T-helper 2 cell treated with Interferon-gamma antibody and Interleukin-4, amounts not matched to agents 5 μg/mL and 100 μg/mL, for 36 hours (primary cell): Measurements from ENCODE around the gene NUP214.
A peak's percentile ranks its signal among the peaks of the same experiment; 100 is the strongest.
"Not testable (repeated sequence)": the region's sequence is repeated elsewhere in the genome, so short reads cannot be mapped to it uniquely, and the experiment has no call there.

ENCODE experiments used
- DNase-seq: peaks from one replicate; pipeline ENCODE4 v3.0.0; 2021; ENCODE audit warnings: low spot score
- H3K27ac Mint-ChIP-seq: one replicate; pipeline ENCODE4 v1.8.0; 2021; ENCODE audit warnings: mild to moderate bottlenecking, mixed read lengths
- H3K27me3 Mint-ChIP-seq: one replicate; pipeline ENCODE4 v1.8.0; 2021; ENCODE audit warnings: low read depth, mixed read lengths
- H3K36me3 Mint-ChIP-seq: one replicate; pipeline ENCODE4 v1.8.0; 2021; ENCODE audit warnings: low read depth, mixed read lengths
- H3K4me1 Mint-ChIP-seq: one replicate; pipeline ENCODE4 v1.8.0; 2021; ENCODE audit warnings: low read depth, mixed read lengths
- H3K4me3 Mint-ChIP-seq: one replicate; pipeline ENCODE4 v1.8.0; 2022; ENCODE audit warnings: mild to moderate bottlenecking, moderate library complexity, mixed read lengths
- H3K9me3 Mint-ChIP-seq: one replicate; pipeline ENCODE4 v1.8.0; 2021; ENCODE audit warnings: mixed read lengths

NUP214 gene

GRCh38 chr9:131174681-131175239 is 49.4 kb downstream of the NUP214 start:
- Mint-ChIP-seq H3K27ac (no peak overlapping the region), H3K27me3 (no peaks in the 10 kb centered on the region), H3K4me1 (peaks cover 12% of the 10 kb centered on the region), H3K4me3 (no peak overlapping the region), H3K9me3 (no peaks in the 10 kb centered on the region), H3K36me3 (peaks cover 61% of the 10 kb centered on the region)
- no peak for DNase-seq

DNA sequence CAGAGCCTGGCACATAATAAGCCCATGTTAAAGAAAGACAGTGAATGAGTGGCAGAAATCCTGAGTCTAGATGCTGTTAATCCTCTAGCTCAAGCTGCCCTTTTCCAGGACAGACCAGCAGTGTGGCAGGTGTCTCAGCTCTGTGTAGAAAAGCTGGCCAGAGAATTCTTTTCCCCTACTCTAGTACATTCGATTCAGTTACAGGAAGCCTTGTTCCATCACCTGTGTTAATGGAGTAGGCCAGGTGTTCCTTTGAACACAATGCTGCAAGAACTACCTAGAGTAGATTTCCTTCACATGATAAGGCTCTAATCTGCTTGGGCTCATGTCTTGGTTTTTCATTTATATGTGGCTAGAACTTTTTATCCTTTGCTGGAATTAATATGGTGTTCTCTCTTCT is 52.5 kb downstream of the NUP214 start:
- no peaks in the 10 kb centered on the region for H3K27me3 Mint-ChIP-seq
- peaks cover 68% of the 10 kb centered on the region for H3K36me3 Mint-ChIP-seq
- DNase-seq, result no peak
- H3K27ac Mint-ChIP-seq, result peak overlapping the region; percentile 31
- peaks cover 10% of the 10 kb centered on the region for H3K4me1 Mint-ChIP-seq
- no peaks in the 10 kb centered on the region for H3K9me3 Mint-ChIP-seq
- H3K4me3 Mint-ChIP-seq, result no peak overlapping the region

GRCh38 chr9:131178382-131178781 is 53.0 kb downstream of the NUP214 start:
- Mint-ChIP-seq H3K27me3 (no peaks in the 10 kb centered on the region), H3K36me3 (peaks cover 66% of the 10 kb centered on the region), H3K4me3 (no peak overlapping the region), H3K9me3 (no peaks in the 10 kb centered on the region), H3K4me1 (peaks cover 10% of the 10 kb centered on the region), H3K27ac (peak overlapping the region; percentile 31)
- DNase-seq, result peak; percentile 65

GRCh38 chr9:131178926-131179325 is 53.5 kb downstream of the NUP214 start:
- DNase-seq, result no peak
- no peak overlapping the region for H3K27ac Mint-ChIP-seq
- H3K36me3 Mint-ChIP-seq, result peaks cover 63% of the 10 kb centered on the region
- H3K27me3 Mint-ChIP-seq, result no peaks in the 10 kb centered on the region
- no peak overlapping the region for H3K4me3 Mint-ChIP-seq
- H3K4me1 Mint-ChIP-seq, result peaks cover 10% of the 10 kb centered on the region
- H3K9me3 Mint-ChIP-seq, result no peaks in the 10 kb centered on the region

DNA sequence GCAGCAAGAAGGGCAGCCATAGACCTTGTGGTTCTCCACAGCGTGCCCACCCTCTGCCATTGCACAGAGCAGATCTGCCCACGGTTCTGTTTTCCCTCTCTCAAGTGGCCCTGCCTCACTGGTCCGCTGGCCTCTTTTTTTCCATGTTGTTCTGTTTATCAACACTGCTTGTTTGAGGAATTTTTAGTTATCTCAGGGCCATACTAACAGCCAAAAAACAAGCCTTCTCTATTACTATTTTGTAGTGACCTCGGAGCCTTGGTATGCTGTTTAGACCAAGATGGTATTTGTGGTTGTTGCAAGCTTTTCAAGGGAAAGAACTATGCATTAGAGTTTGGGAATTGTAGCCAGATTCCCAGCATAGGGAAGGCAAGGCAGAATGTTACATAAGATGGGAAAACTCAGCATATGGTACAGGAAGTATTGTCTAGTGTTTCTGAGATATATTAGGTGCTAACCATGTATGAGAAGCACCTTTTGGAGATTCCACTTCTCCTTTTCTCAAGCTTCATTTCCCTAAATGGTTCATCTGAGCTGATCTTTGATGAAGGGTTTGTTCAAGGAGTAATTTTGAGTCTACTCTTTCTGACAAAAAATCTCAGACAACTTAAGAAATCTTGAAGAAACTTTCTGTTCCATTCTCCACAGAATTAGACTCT is 54.3 kb downstream of the NUP214 start:
- H3K9me3 Mint-ChIP-seq, result no peaks in the 10 kb centered on the region
- no peaks in the 10 kb centered on the region for H3K27me3 Mint-ChIP-seq
- peaks cover 10% of the 10 kb centered on the region for H3K4me1 Mint-ChIP-seq
- DNase-seq, result no peak
- peaks cover 59% of the 10 kb centered on the region for H3K36me3 Mint-ChIP-seq
- H3K4me3 Mint-ChIP-seq, result no peak overlapping the region
- no peak overlapping the region for H3K27ac Mint-ChIP-seq

DNA sequence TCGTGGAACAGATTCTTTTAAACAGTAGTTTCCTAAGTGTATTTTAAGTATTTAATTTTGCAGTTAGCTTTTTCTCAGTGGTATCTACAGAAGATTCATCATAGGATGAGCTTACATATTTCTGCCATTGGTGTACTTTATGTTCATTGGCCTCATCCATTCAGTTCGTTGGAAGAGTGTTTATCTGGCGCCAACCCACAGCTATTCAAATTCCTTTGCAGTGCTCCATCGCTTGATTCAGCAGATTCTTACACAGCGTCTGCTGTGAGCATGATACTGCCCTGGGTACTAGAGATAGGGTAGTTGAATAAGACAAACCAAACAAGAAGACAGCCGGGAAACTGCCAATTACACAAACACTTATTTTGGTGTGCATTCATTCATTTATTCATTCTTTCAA is 55.1 kb downstream of the NUP214 start:
- no peak for DNase-seq
- Mint-ChIP-seq H3K27ac (no peak overlapping the region), H3K4me1 (peaks cover 10% of the 10 kb centered on the region), H3K4me3 (no peak overlapping the region), H3K36me3 (peaks cover 52% of the 10 kb centered on the region), H3K27me3 (no peaks in the 10 kb centered on the region), H3K9me3 (no peaks in the 10 kb centered on the region)

DNA sequence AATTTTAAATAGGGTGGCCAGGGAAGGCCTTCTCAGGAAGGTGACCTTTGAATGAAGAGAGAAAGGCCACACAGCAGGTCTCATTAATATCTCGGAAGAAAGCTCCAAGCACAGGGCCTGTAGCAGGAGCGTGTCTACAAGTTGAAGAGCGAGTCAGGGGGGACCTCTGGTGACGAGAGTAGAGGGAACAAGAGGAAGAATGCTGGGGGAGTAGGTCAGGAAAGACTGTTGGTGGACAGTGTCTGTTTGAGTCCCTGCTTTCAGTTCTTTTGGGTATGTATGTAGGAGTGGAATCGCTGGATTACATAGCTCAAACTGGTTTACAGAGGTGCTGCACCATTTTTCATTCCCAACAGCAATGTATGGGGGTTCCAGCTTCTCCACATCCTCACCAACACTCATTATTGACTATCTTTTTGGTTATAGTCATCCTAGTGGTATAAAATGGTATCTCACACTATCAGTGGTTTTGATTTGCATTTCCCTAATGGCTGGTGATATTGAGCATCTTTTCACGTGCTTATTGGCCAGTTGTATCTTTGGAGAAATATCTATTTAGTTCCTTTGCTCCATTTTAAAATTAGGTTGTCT is 55.8 kb downstream of the NUP214 start:
- Mint-ChIP-seq H3K27ac (no peak overlapping the region), H3K9me3 (no peaks in the 10 kb centered on the region), H3K27me3 (no peaks in the 10 kb centered on the region), H3K4me1 (peaks cover 10% of the 10 kb centered on the region), H3K4me3 (no peak overlapping the region), H3K36me3 (peaks cover 52% of the 10 kb centered on the region)
- DNase-seq, result no peak

GRCh38 chr9:131185924-131186323 is 60.5 kb downstream of the NUP214 start:
- no peaks in the 10 kb centered on the region for H3K27me3 Mint-ChIP-seq
- peaks cover 52% of the 10 kb centered on the region for H3K36me3 Mint-ChIP-seq
- H3K9me3 Mint-ChIP-seq, result no peaks in the 10 kb centered on the region
- no peak overlapping the region for H3K27ac Mint-ChIP-seq
- H3K4me3 Mint-ChIP-seq, result no peak overlapping the region
- no peak for DNase-seq
- H3K4me1 Mint-ChIP-seq, result peaks cover 5% of the 10 kb centered on the region

DNA sequence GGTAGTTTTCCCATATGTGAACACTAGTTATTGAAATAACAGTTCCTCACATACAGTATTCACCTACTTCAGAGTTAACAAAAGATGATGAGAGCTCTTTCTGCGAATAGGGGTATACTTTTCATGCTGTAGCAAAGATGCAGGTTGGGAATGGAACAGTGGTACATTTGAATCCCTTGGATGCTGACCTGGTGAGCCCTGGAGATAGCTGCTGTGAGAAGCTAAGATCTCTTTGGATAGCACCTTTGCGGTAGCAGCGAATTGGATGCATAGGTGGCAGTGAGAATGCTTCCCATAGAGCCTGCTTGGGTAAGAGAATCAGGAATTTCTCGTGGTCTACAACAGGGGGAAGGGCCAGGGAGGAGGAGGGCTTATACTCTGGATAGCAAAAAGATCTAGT is 61.2 kb downstream of the NUP214 start:
- H3K4me1 Mint-ChIP-seq, result peaks cover 5% of the 10 kb centered on the region
- no peak overlapping the region for H3K4me3 Mint-ChIP-seq
- peaks cover 48% of the 10 kb centered on the region for H3K36me3 Mint-ChIP-seq
- no peak overlapping the region for H3K27ac Mint-ChIP-seq
- no peaks in the 10 kb centered on the region for H3K27me3 Mint-ChIP-seq
- no peaks in the 10 kb centered on the region for H3K9me3 Mint-ChIP-seq
- no peak for DNase-seq

DNA sequence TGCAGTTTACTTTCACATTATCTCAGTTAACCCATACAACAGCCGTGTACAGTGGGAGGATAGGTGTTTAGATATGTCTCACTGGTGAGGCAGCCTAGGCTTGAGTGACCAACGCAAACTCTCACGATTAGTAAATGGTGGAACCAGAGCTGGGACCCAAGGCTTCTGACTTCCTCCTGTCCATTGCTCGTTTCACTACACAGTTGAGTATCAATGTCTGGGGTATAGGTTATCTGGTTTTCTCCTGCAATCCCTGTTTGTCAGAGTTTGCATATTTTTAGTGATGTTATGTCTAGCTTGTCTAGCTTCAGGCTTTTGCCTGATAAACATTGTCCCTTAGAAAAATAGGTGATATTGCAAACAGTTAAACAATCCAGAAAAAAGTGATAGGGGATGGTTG is 62.6 kb downstream of the NUP214 start:
- Mint-ChIP-seq H3K27me3 (no peaks in the 10 kb centered on the region), H3K4me3 (no peak overlapping the region), H3K9me3 (no peaks in the 10 kb centered on the region), H3K4me1 (peaks cover 7% of the 10 kb centered on the region), H3K36me3 (peaks cover 43% of the 10 kb centered on the region), H3K27ac (no peak overlapping the region)
- DNase-seq, result no peak

- DNase-seq, result no peak
- Mint-ChIP-seq H3K9me3 (no peaks in the 10 kb centered on the region), H3K4me3 (no peak overlapping the region), H3K27me3 (no peaks in the 10 kb centered on the region), H3K4me1 (peaks cover 7% of the 10 kb centered on the region), H3K27ac (no peak overlapping the region), H3K36me3 (peaks cover 48% of the 10 kb centered on the region)
These were observed 63.6 kb downstream of the NUP214 start for GRCh38 chr9:131188976-131189375.

GRCh38 chr9:131190191-131190590 is 64.8 kb downstream of the NUP214 start:
- Mint-ChIP-seq H3K4me3 (no peak overlapping the region), H3K27me3 (no peaks in the 10 kb centered on the region), H3K4me1 (peaks cover 7% of the 10 kb centered on the region), H3K9me3 (no peaks in the 10 kb centered on the region), H3K27ac (no peak overlapping the region), H3K36me3 (peaks cover 57% of the 10 kb centered on the region)
- DNase-seq, result no peak

- DNase-seq, H3K27ac Mint-ChIP-seq: not testable (repeated sequence)
- H3K36me3 Mint-ChIP-seq, result peaks cover 58% of the 10 kb centered on the region
These were observed 65.6 kb downstream of the NUP214 start for GRCh38 chr9:131191032-131191431.

DNA sequence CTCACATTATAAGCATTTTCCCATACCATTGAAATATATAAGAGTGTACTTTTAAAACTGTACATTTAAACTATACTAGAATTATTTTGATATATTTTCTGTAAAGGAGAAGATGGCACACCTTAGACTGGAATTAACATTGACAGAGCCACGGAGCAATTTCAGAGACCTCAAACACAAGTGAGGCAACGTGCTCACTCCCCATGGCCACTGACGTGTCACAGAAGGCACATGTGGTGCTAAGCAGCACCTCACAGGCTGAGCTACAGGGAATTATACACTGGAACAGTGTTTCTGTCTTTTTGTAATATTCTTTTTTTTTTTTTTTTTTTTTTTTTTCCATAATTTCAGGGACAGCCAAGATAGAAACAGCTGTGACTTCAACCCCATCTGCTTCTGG is 66.5 kb downstream of the NUP214 start:
- Mint-ChIP-seq H3K36me3 (peaks cover 55% of the 10 kb centered on the region), H3K27ac (no peak overlapping the region), H3K9me3 (no peaks in the 10 kb centered on the region)

More at GRCh38 chr9:131191032-131191431, 65.6 kb downstream of the NUP214 start:
- H3K4me3 Mint-ChIP-seq, H3K4me1 Mint-ChIP-seq, H3K27me3 Mint-ChIP-seq, H3K9me3 Mint-ChIP-seq: not testable (repeated sequence)

More for the DNA sequence above, 66.5 kb downstream of the NUP214 start:
- Mint-ChIP-seq H3K27me3 (no peaks in the 10 kb centered on the region), H3K4me3 (no peak overlapping the region), H3K4me1 (peaks cover 7% of the 10 kb centered on the region)
- no peak for DNase-seq
